ENCODE results near the gene MGMT.

- TF ChIP-seq CTCF (IDR thresholded peaks at IDR 0.05), result no peak
- TF ChIP-seq POLR2A (IDR thresholded peaks at IDR 0.05), result no peak
Measured at GRCh38 chr10:129589546-129589945, 122.5 kb downstream of the MGMT start.
